GM21515 (cell line): ENCODE data around the gene EEF2K.
A peak's percentile ranks its signal among the peaks of the same experiment; 100 is the strongest.
"Not testable (repeated sequence)": the region's sequence is repeated elsewhere in the genome, so short reads cannot be mapped to it uniquely, and the experiment has no call there.

ENCODE experiments used
- ATAC-seq: cut with Tn5 transposase; IDR thresholded peaks from one replicate; pipeline ENCODE4 v1.9.1; 2021; ENCODE audit not compliant: unreplicated experiment

The EEF2K gene

GRCh38 chr16:22210285-22210684 lies 4.2 kb downstream of the EEF2K start:
- ATAC-seq: no peak

- no peak for ATAC-seq
Measured at GRCh38 chr16:22210854-22211253, 4.8 kb downstream of the EEF2K start.

GRCh38 chr16:22213236-22213635 lies 7.2 kb downstream of the EEF2K start:
- no peak for ATAC-seq

- ATAC-seq: no peak
Measured at GRCh38 chr16:22213801-22214200, 7.7 kb downstream of the EEF2K start.

GRCh38 chr16:22214402-22214801 lies 8.3 kb downstream of the EEF2K start:
- ATAC-seq: no peak

GRCh38 chr16:22214889-22215288 lies 8.8 kb downstream of the EEF2K start:
- no peak for ATAC-seq

- no peak for ATAC-seq
Measured at GRCh38 chr16:22216191-22216831, 10.2 kb downstream of the EEF2K start.

GRCh38 chr16:22216832-22217225 lies 10.8 kb downstream of the EEF2K start:
- ATAC-seq: not testable (repeated sequence)

- peak; percentile 63 for ATAC-seq
Measured at GRCh38 chr16:22217890-22218730, 12.0 kb downstream of the EEF2K start.

GRCh38 chr16:22219389-22220068 lies 13.5 kb downstream of the EEF2K start:
- ATAC-seq: no peak

GRCh38 chr16:22220069-22220440 lies 14.0 kb downstream of the EEF2K start:
- ATAC-seq: no peak

GRCh38 chr16:22220714-22221113 lies 14.6 kb downstream of the EEF2K start:
- no peak for ATAC-seq

GRCh38 chr16:22222006-22222405 lies 15.9 kb downstream of the EEF2K start:
- ATAC-seq: no peak

GRCh38 chr16:22222998-22223397 lies 16.9 kb downstream of the EEF2K start:
- no peak for ATAC-seq

GRCh38 chr16:22225060-22225459 lies 19.0 kb downstream of the EEF2K start:
- ATAC-seq: no peak

- ATAC-seq: no peak
Measured at GRCh38 chr16:22229889-22230288, 23.8 kb downstream of the EEF2K start.

GRCh38 chr16:22232277-22233036 lies 26.4 kb downstream of the EEF2K start:
- ATAC-seq: no peak

- ATAC-seq: no peak
Measured at GRCh38 chr16:22233037-22233372, 26.9 kb downstream of the EEF2K start.

GRCh38 chr16:22235839-22236745 lies 30.0 kb downstream of the EEF2K start:
- ATAC-seq: no peak

- no peak for ATAC-seq
Measured at GRCh38 chr16:22239131-22239805, 33.2 kb downstream of the EEF2K start.
